Measurements from ENCODE around the gene MRPL28.
"Not testable (repeated sequence)": the region's sequence is repeated elsewhere in the genome, so short reads cannot be mapped to it uniquely, and the experiment has no call there.

DNA sequence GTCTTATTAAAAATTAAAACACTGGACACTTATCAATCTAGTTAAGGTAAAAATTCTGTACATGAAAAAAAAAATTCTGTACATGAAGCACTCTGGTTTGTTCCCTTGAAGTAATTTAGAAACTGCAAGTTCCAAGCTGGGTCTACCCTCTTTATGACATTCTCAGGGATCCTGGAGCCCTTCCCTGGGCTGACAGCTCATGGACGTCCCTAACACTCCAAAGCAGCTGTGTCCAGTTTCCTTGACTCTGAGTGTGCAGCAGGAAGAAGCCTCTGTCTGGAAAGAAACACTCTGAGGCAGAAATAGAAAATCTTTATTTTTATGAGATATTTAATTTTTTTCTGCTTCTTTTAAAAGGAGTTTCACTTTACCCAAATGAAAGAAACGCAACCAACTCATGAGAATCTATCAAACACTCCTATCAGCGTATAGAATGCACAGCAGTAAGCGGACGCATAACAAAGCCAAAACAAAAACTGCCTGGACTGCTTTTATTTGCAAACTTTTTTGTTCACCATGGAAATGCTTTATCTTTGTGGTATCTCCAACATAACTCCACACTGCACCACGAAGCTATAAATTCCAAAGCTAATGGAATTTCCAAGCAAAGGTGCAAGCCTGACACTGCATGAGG, 39.0 kb downstream of the MRPL28 start:
- TF ChIP-seq POLR2A (IDR thresholded peaks at IDR 0.05; ENCODE audit: borderline replicate concordance, extremely low read depth, insufficient read depth, insufficient read length); POLR2AphosphoS5 (IDR thresholded peaks at IDR 0.05; ENCODE audit: low read depth, low read length); CEBPB (IDR thresholded peaks at IDR 0.05; ENCODE audit: low read depth); SP1 (IDR thresholded peaks at IDR 0.05; ENCODE audit: low read depth); ZFX (IDR thresholded peaks at IDR 0.05): not testable (repeated sequence)
- TF ChIP-seq, protein P1, sequence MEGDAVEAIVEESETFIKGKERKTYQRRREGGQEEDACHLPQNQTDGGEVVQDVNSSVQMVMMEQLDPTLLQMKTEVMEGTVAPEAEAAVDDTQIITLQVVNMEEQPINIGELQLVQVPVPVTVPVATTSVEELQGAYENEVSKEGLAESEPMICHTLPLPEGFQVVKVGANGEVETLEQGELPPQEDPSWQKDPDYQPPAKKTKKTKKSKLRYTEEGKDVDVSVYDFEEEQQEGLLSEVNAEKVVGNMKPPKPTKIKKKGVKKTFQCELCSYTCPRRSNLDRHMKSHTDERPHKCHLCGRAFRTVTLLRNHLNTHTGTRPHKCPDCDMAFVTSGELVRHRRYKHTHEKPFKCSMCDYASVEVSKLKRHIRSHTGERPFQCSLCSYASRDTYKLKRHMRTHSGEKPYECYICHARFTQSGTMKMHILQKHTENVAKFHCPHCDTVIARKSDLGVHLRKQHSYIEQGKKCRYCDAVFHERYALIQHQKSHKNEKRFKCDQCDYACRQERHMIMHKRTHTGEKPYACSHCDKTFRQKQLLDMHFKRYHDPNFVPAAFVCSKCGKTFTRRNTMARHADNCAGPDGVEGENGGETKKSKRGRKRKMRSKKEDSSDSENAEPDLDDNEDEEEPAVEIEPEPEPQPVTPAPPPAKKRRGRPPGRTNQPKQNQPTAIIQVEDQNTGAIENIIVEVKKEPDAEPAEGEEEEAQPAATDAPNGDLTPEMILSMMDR (IDR thresholded peaks at IDR 0.05 in 2 of 3, conservative IDR thresholded peaks at IDR 0.05 in 1 of 3; ENCODE audit: borderline replicate concordance in 1 of 3, insufficient read depth in 1 of 3, low read depth in 2 of 3, low read length in 2 of 3), result not testable (repeated sequence)
- TF ChIP-seq, protein P2, sequence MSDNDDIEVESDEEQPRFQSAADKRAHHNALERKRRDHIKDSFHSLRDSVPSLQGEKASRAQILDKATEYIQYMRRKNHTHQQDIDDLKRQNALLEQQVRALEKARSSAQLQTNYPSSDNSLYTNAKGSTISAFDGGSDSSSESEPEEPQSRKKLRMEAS (IDR thresholded peaks at IDR 0.05), result not testable (repeated sequence)
- TF ChIP-seq, protein P3, sequence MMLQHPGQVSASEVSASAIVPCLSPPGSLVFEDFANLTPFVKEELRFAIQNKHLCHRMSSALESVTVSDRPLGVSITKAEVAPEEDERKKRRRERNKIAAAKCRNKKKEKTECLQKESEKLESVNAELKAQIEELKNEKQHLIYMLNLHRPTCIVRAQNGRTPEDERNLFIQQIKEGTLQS (IDR thresholded peaks at IDR 0.05), result not testable (repeated sequence)
- TF ChIP-seq, protein P4, sequence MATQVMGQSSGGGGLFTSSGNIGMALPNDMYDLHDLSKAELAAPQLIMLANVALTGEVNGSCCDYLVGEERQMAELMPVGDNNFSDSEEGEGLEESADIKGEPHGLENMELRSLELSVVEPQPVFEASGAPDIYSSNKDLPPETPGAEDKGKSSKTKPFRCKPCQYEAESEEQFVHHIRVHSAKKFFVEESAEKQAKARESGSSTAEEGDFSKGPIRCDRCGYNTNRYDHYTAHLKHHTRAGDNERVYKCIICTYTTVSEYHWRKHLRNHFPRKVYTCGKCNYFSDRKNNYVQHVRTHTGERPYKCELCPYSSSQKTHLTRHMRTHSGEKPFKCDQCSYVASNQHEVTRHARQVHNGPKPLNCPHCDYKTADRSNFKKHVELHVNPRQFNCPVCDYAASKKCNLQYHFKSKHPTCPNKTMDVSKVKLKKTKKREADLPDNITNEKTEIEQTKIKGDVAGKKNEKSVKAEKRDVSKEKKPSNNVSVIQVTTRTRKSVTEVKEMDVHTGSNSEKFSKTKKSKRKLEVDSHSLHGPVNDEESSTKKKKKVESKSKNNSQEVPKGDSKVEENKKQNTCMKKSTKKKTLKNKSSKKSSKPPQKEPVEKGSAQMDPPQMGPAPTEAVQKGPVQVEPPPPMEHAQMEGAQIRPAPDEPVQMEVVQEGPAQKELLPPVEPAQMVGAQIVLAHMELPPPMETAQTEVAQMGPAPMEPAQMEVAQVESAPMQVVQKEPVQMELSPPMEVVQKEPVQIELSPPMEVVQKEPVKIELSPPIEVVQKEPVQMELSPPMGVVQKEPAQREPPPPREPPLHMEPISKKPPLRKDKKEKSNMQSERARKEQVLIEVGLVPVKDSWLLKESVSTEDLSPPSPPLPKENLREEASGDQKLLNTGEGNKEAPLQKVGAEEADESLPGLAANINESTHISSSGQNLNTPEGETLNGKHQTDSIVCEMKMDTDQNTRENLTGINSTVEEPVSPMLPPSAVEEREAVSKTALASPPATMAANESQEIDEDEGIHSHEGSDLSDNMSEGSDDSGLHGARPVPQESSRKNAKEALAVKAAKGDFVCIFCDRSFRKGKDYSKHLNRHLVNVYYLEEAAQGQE (IDR thresholded peaks at IDR 0.05; ENCODE audit: low read depth), result not testable (repeated sequence)
- TF ChIP-seq, protein P5, sequence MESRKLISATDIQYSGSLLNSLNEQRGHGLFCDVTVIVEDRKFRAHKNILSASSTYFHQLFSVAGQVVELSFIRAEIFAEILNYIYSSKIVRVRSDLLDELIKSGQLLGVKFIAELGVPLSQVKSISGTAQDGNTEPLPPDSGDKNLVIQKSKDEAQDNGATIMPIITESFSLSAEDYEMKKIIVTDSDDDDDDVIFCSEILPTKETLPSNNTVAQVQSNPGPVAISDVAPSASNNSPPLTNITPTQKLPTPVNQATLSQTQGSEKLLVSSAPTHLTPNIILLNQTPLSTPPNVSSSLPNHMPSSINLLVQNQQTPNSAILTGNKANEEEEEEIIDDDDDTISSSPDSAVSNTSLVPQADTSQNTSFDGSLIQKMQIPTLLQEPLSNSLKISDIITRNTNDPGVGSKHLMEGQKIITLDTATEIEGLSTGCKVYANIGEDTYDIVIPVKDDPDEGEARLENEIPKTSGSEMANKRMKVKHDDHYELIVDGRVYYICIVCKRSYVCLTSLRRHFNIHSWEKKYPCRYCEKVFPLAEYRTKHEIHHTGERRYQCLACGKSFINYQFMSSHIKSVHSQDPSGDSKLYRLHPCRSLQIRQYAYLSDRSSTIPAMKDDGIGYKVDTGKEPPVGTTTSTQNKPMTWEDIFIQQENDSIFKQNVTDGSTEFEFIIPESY (IDR thresholded peaks at IDR 0.05; ENCODE audit: extremely low read depth, insufficient replicate concordance, low read length), result not testable (repeated sequence)

Data from HCT116 (cell line).